HL-60 (cell line): ENCODE results near the gene ANKRD35.
"Not testable (repeated sequence)": the region's sequence is repeated elsewhere in the genome, so short reads cannot be mapped to it uniquely, and the experiment has no call there.

ENCODE experiments used
- DNase-seq, 2 experiments: peaks; one replicate each; pipeline ENCODE4 v3.0.0-alpha.2; 2010 to 2020; ENCODE audit warnings: low read depth in 1 of 2, low spot score in 1 of 2
- H3K27ac ChIP-seq: fragments of 250-450 bp; sonication (Bioruptor Pico); replicated peaks from 2 replicates; pipeline ENCODE4 v1.5.1; 2020; ENCODE audit warnings: mild to moderate bottlenecking, moderate library complexity
- H3K27me3 ChIP-seq: fragments of 250-450 bp; sonication (Bioruptor Pico); 2 replicates; pipeline ENCODE4 v1.5.1; 2021; ENCODE audit warnings: mild to moderate bottlenecking, moderate library complexity; ENCODE audit not compliant: insufficient read depth, poor library complexity, severe bottlenecking
- H3K4me3 ChIP-seq: replicated peaks from 2 replicates; pipeline ENCODE4 v1.5.1; 2011; ENCODE audit warnings: mild to moderate bottlenecking, control low read depth, low read length; ENCODE audit not compliant: insufficient read depth
- CTCF ChIP-seq: IDR thresholded peaks from one replicate; pipeline ENCODE4 v1.5.1; 2011; ENCODE audit warnings: low read length, control low read depth, inconsistent platforms; ENCODE audit not compliant: insufficient read depth
- GABPA ChIP-seq: IDR thresholded peaks from 2 replicates; pipeline ENCODE4 v1.6.1; 2012; ENCODE audit warnings: low read depth
- POLR2AphosphoS5 ChIP-seq: IDR thresholded peaks from 2 replicates; pipeline ENCODE4 v1.6.1; 2012; ENCODE audit warnings: low read depth
- REST ChIP-seq: IDR thresholded peaks from 2 replicates; pipeline ENCODE4 v1.6.1; 2012; ENCODE audit warnings: low read depth; ENCODE audit not compliant: insufficient replicate concordance
- SPI1 ChIP-seq: IDR thresholded peaks from 2 replicates; pipeline ENCODE4 v1.6.1; 2012; ENCODE audit warnings: low read depth, mild to moderate bottlenecking, borderline replicate concordance

ANKRD35 gene

DNA sequence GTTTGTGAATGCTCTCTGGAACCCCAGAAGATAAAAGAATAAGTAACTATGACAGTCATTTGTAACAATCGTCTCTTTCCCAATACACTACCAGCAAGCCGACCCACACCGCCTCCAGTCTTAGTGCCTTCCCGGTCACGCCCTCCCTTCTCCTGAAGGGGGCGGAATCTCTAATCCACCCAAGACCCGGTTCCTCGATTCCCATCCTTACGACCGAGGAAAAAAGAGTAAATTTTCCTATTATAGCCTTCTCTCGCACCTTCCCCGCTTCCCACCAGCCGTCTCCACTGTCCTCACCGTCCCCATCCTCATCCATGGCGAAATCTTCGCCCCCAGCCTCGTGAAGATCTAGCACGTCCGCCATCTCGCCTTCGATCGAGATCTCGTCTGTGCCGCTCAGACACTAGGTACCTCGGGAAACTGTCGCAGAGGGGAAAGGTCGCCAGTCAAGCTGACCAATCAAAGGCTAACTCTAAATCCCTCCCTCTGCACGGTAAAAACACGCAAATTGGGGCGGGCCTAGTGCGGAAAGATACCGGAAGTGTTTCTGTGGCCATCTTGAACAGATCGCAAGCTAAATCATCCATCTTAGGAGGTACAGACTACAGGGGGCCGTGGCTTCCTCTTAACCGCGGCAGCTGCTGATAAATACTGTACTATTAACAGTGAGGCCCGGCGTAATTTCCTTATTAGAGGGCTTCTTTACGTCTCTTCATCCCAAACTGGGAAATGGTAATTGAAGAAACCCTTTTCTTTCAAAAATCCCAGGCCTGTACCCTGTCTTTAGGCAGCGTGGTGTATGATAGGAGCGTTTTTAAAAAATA, 41.6 kb upstream of the ANKRD35 start, which contains the start of gene RBM8A:
RBM8A (minus strand) TSS at position 422 of the 824 bp plus-strand sequence; CDS start at position 364, 58 bp downstream.
- Histone ChIP-seq H3K27ac (peak within 1 kb of the TSS; percentile 90), H3K27me3 (no peaks in the 10 kb centered on the region), H3K4me3 (peak within 1 kb of the TSS; percentile 72)
- TF ChIP-seq POLR2AphosphoS5 (peak; percentile 97), CTCF (no peak), GABPA (peak; percentile 72), REST (peak; percentile 58), SPI1 (peak; percentile 58; the same call in 1 of the 2 replicates)
- peak; percentile 98 to 99 for DNase-seq

DNA sequence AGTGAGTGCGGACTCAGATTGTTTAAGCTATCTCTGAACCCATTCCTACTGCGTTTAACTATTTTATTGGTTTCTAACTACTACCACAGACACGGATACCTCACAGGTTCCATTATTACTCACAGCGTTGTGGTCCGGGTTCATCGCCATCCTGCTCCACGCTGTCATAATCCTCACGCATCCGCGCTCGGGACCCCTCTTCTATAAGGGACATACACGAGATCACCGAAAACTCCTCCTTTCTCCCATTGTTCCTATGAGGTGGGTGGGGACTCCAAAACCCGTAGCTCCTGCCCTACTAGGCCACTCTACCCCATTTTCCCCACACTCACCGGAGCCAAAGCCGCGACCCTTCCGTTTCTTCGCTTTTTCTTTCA, 41.0 kb upstream of the ANKRD35 start:
- no peak for TF ChIP-seq GABPA
- no peak for TF ChIP-seq CTCF
- no peak for TF ChIP-seq REST
- TF ChIP-seq POLR2AphosphoS5: no peak
- no peak for TF ChIP-seq SPI1
- Histone ChIP-seq H3K27ac (peak overlapping the region; percentile 90), H3K27me3 (no peaks in the 10 kb centered on the region), H3K4me3 (peak overlapping the region; percentile 72)
- DNase-seq: no peak

DNA sequence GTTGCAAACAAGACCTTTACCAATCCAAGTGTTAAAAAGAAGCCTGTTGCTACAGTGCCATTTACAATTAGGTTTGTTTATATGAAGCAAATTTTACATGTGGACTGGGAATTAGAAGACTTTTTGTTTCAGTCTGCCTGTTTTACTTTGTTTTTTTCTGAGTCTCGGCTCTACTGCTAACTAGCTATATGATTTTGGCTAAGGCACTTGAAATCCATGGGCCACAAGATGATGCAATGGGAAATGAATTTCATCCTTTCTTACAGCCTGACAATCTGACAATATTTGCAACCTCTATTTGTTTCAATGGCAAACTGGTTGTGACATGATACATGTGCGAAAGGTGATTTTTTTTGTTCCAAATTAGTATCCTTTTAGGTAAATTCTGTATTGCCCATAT, 36.6 kb upstream of the ANKRD35 start:
- no peak overlapping the region for H3K4me3 ChIP-seq
- H3K27me3 ChIP-seq: no peaks in the 10 kb centered on the region
- TF ChIP-seq POLR2AphosphoS5: no peak
- TF ChIP-seq CTCF: no peak
- no peak for TF ChIP-seq REST
- TF ChIP-seq SPI1: no peak
- TF ChIP-seq GABPA: no peak
- no peak overlapping the region for H3K27ac ChIP-seq
- peak in 1 of 2 experiments; percentile 51 for DNase-seq

DNA sequence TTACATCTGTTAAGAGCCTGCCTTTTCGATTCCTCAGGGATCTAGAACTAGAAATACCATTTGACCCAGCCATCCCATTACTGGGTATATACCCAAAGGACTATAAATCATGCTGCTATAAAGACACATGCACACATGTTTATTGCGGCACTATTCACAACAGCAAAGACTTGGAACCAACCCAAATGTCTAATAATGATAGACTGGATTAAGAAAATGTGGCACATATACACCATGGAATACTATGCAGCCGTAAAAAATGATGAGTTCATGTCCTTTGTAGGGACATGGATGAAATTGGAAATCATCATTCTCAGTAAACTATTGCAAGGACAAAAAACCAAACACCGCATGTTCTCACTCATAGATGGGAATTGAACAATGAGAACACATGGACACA, 34.6 kb upstream of the ANKRD35 start:
- H3K4me3 ChIP-seq, DNase-seq, H3K27ac ChIP-seq, H3K27me3 ChIP-seq: not testable (repeated sequence)
